GOT3 (cell line): ENCODE measurements around the gene TBX5.

ENCODE experiments used
- DNase-seq: peaks from one replicate; lab custom pipeline; 2025; ENCODE audit warnings: mixed read lengths; lab: John Stamatoyannopoulos, UW

TBX5 gene

GRCh38 chr12:114405519-114406271 is at the start of gene TBX5:
TBX5 (minus strand) TSS chr12:114406144; CDS start chr12:114403898, 2,246 bp downstream.
- DNase-seq, result no peak

DNA sequence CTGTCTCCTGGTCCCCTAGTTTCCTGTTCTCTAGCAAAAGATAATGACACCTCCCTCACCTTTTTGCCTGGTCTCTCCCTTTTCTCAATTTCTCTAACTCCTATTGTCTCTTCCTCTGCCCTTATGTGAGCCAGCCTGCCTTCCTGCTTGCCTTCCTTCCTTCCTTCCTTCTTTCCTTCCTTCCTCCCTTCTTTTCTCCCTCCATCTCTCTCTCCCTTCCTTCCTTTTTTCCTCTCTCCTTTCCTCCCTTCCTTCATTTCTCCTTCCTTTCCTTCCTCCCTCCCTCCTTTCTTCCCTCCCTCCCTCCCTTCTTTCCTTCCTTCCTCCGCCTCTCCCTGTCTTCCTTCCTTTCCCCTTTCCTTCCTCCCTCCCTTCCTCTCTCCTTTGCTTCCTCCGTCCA is 45.7 kb upstream of the TBX5 start:
- no peak for DNase-seq

DNA sequence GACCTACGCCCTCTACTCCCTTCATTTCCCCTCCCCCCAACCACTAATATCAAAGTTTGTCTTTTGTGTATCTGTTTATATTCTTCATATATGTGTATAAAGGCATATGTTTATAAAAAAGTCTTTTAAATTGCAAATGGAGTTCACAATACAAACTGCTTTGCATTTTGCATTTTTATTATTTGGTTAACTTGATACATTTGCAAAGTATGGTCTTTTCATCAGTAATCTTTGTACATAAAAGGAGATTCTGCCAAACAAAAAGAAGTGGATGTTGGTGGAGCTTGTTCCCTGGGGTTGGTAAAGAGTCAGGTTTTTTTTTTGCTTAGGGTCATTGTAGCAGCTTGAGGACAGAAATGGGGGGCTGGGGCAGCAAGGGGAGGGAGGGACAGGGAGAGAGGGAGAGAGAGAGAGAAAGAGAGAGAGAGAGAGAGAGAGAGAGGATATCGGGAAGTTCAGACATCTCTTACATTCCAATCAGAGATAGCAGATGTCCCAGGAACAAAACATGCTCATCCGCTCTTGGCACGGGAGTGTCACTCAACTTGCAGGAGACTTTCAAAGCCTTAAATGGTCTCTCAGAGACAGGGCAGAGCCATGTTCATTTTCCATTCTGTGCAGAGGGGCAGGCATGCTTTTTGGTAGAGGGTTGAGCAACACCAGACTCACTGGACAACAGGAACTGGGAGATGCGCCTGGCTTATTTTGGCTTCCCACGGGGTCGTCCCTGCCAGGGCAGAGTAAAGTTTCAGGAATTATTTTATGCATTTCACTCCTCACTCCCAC is 44.8 kb upstream of the TBX5 start:
- DNase-seq, result no peak

DNA sequence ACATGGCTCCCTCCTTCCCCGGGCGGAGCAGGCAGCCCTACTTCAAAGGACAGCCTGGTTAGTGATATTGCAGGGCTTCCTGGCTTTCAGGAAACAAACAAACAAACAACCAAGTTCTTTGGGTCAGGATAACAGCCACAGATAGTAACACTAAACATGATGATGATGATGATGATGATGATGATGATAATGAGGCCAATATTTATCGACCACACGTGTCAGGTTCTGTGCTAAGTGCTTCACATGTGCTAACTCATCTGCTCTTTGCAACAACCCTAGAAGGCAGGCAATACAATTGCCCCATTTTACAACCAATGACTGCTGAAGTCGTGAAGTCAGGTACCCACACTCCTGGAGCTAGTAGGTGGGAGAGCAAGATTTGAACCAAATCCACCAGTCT is 44.1 kb upstream of the TBX5 start:
- no peak for DNase-seq

GRCh38 chr12:114448618-114448933 is 42.6 kb upstream of the TBX5 start:
- no peak for DNase-seq

- DNase-seq, result no peak
Measured at GRCh38 chr12:114447799-114448617, 42.1 kb upstream of the TBX5 start.

DNA sequence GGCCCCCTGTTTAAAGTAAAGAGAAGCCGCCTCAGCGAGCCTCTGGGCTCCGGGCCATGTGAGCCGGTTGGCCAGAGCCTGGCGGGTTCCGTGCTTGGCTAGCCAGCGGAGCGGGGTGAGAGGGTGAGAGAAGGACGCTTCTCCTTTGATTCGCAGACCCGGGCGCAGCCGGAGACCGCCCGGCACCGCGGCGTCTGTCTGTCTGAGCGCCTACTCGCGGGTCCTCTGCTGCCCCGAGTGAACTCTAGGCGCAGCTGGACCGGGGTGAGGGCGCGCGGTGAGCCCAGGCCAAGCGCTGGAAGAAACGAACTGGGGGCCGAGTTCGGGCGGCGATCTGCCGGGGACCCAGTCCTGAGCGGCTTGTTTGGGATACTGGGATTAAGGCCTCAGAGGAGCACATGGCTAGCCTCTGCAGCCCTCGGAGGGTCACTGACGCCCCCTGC is 41.4 kb upstream of the TBX5 start:
- no peak for DNase-seq

- DNase-seq, result no peak
Measured at GRCh38 chr12:114445401-114446323, 39.7 kb upstream of the TBX5 start.

- DNase-seq, result no peak
Measured at GRCh38 chr12:114444422-114445279, 38.7 kb upstream of the TBX5 start.

DNA sequence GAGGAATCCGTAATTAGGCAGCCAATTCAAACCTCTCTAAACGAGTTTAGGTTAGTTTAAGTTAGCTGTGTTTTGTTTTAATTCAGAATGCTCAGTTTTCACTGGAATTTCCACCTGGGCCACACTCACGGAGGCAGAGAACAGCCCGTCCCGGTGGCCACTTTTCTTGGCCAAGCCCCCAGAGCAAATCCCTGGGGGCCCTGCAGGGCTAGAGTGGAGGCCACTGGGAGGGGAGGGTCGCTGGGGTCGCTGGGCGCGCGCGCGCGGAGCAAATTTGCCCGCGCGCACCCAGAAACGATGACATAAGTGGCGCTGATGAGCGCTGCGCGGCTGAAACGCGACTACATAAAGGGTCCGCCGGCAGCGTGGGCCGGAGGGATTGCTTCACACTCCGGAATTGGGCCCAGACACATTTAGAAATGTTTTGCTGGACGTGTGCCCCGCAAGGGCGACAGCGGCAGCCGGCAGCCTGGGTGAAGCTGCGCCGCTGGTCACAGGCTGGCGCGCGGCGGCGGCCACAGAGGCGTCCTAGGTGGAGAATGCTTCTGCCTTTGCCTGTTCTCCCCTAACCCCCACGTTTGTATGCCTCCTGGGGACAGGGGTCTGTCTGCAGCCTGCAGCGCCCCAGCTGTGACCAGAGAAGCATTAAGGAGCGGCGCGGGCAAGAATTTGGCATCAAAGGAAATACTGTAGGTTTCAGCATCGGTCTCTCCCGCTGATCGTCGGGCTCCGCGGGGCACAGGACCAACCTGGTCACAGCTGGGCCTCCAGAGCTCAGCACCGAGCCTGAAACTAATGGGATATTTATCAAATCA is 37.9 kb upstream of the TBX5 start:
- DNase-seq, result no peak

- no peak for DNase-seq
Measured at GRCh38 chr12:114442578-114442977, 36.6 kb upstream of the TBX5 start.

DNA sequence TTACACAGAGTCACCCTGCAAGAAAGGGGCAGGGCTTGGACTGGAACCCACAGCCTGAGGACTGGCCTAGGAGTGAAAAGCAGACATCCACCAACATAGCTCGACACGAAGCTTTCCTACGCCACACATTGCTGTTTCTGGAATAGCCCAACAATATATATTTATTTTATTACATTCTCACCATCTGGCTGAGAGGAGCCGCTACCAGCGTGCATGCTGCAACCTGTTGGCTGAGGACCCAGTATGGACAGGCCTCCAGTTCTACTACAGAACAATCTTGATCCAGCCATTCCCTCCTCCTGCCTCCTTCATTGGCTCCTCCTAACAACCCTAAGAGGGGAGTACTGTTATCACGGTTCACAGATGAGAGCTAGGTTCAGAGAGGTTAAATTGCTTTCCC is 35.6 kb upstream of the TBX5 start:
- DNase-seq, result no peak

GRCh38 chr12:114441039-114441383 is 35.1 kb upstream of the TBX5 start:
- DNase-seq, result no peak

DNA sequence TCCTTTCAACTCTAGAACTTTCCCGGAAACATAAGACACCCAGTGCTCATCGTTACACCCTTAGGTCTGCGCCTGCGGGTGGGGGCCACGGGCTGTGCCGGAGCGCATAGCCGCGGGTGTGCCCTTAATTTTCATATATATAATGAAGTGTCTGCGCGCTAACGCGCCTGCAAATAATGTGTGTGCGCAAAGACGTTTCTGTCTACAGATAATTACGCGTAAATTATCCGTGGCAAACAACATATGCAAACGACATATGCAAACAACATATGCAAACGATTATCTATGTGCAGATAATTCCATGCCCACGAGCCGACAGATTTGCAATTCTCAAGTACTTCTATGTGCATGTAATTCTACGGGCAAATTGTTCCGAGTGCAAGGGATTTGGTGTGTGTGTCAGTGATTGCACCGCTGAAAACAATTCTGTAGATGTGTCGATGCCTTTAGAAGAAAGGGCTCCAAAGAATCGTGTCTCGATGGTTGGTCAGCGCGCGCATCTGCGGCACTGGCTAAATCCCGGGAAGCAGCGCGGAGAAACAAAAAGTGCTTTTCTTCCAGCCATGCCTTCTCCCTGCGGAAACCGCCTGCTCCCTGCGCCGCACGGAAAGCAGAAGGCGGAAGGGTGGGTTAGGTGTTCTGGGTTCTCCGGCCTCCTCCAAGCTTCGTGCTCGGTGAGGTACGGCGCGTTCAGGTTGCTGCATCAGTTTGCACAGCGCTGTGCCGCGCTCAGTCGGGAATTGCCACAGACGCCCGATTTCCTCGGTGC is 34.5 kb upstream of the TBX5 start:
- DNase-seq, result no peak

- no peak for DNase-seq
Measured at GRCh38 chr12:114439817-114440216, 33.9 kb upstream of the TBX5 start.

DNA sequence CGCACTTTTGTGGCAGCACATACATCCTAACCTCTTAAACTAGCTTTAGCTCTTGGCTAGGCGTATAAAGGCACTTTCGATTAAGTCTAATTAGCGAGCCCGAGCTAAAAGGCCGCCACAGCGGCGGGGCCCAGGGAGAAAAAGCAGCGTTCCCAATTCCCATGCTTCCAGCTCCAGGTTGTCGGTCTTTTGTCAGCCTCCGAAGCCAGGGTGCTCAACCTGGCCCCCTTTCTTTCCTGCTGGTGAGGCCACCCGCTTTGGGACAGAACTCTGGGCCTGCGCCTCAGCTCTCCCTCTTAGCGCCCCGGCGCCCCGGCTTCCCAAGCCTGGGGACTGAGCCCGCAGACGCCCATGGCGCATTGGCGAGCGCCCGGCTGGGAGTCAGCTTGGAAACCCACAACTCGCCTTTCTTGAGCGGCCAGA is 33.3 kb upstream of the TBX5 start:
- no peak for DNase-seq

DNA sequence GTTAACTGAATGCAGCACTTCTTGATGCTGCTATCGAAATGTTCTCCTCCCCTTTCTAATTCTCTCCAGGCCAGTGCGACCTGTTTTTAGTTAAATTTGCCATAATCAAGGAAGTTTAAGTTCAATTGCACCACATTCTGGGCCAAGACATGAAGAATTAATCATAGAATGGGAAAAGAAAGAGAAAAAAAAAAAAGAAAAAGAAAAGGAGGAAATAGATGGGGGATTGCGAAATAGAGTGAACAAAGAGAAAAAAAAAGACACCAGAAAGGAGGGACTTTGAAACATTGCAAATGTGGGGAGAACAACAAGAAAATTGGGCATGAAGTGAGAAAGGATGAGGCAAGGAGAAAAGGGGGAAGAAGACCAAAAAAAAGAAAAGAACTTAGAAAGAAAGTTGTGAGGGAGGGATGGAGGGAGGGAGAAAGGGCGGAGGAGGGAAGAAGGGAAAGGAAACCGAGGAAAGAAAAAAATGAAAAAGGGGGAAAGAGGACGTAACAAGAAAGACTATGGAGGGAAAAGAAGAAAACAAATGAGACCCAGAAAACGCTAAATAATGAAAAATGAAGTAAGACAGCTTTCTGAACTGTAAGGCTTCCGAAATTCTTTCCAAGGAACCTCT is 32.8 kb upstream of the TBX5 start:
- DNase-seq, result no peak

DNA sequence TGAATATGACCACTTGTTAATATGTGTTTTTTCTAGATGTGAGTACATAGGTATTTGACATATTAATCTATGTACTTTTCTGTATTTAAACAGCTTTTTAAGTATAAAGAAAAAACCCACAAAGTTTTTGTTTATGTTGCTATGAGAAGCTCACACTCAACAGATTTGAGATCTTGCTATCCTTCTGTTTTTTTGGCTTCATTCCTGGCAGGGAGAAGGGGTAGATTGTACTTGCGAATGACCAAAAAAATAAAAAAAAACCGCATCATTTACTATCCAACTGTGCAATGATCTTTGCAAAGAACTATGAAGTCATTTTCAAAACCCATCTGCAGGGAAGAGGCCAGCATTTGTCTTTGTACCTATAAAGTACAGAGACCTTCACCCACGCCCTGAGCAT is 28.4 kb upstream of the TBX5 start:
- no peak for DNase-seq

DNA sequence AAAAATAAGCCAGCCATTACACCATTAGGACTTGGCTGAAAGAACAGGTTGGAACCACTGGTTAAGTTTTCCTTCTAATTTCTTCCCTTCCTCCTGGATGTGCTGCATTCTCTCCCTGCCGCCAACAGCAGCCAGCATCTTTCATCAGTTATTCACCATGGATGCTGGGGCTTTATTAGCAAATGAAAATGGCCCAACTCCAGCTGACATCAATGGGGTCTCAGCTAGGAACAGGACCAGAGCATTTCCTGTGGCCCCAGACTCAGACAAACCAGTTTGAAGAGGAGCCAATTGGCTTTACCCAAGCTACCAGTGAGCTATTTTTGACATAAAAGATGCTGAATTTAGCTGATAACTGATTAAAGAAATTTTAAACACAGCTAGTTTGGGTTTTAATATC is 26.0 kb upstream of the TBX5 start:
- no peak for DNase-seq
